ENCODE results near the gene PTGES3.

The PTGES3 gene

GRCh38 chr12:56622535-56622934 is 65.5 kb downstream of the PTGES3 start:
- no peak for DNase-seq

GRCh38 chr12:56616925-56617324 is 71.2 kb downstream of the PTGES3 start:
- DNase-seq: no peak

- DNase-seq: no peak
Measured at GRCh38 chr12:56616244-56616643, 71.8 kb downstream of the PTGES3 start.

GRCh38 chr12:56614627-56615026 is 73.5 kb downstream of the PTGES3 start:
- no peak for DNase-seq

All from NCI-H774 (cell line).